ENCODE measurements around the gene C1QTNF8.
"Not testable (repeated sequence)": the region's sequence is repeated elsewhere in the genome, so short reads cannot be mapped to it uniquely, and the experiment has no call there.

Gene C1QTNF8

DNA sequence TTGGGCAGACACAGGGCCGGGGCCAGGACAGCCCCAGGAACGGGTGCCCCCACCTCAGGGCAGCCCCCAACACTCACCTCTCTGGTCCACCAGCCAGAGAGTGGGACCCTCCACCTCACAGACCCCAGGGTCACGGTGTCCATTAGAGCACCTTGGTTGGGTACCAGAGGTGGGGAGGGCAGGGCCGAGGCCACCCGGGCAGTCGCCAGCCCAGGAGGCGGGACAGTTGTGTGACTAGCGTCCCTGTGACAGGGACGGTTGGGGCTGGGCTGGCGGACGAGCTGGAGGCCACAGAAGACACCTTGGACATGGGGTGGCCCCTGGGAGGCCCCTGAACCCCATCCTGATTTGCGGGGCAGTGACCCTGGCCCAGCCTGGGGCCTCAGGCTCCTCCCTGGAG lies 11.7 kb upstream of the C1QTNF8 start:
- no peak for DNase-seq

DNA sequence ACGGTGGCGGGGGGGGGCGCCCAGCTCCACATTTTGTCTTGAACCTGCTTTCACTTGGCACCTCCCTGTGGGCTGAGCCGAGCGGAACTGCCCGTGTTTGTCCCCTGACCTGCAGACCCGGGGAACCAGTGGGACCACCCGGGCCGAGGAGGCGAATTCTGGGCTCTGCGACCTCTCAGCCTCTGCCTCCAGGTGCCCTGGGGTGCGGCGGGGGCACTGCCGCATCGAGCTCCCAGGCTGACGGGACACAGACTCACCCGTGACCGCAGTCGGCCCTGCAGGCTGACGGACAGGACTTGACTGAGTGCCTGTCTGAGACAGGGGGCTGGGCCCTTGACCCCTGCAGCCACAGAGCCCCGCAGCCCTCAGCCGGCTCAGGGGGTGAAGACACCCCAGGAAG lies 11.1 kb upstream of the C1QTNF8 start:
- DNase-seq, result no peak

- DNase-seq, result no peak
Observed at GRCh38 chr16:1106659-1107058, 10.6 kb upstream of the C1QTNF8 start.

DNA sequence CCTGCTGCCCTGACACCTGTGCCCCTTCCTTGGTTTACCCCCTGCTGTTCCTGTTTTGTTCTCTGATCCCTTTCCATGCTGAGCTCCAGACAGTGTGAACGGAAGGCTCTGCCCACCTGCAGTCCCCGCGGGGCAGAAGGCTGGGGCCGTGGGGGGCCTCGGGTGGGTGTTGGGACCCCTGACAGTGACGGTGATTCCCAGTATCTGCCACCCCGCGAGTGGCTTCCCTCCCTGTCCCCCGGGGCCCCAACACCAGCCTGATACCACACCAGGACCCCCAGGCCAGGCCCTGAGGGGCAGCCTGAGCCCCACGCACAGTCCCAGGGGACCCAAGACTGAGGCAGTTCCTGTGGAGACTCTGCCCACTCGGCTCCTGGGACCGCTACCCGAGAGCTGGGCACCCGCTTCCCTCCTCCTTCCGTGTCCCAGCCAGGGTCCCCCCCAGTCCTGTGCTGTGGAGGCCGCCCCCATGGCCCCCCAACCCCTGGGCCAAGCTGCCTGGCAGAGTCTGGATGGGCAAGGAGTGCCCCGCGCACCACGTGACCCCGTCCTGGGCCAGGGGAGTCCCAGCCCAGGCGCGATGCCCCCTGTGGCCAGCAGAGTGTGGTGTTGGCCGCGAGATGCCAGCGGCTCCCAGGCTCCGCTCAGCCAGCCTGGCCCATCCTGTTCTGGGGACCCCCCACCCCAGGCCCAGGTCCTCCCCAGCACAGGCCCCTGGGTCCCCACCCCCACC lies 10.0 kb upstream of the C1QTNF8 start:
- peak in 1 of 2 experiments; percentile 22 for DNase-seq

DNA sequence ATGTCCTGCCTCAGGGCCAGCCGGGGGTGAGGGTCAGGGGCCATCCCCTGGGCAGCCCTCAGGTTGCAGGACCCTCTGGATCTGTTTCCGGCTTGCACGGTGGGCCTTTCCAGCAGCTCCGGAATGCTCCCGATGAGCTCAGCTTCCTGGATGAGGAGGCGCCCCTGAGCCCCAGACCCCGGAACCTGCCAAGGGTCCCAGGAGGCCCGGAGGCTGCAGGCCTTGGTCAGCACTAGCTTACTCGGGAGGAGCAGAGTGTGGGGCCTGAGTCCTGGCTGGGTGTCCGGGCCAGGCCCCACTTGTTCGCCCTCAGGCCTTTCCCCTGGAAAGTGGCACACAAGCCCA lies 7.6 kb upstream of the C1QTNF8 start:
- no peak for DNase-seq

DNA sequence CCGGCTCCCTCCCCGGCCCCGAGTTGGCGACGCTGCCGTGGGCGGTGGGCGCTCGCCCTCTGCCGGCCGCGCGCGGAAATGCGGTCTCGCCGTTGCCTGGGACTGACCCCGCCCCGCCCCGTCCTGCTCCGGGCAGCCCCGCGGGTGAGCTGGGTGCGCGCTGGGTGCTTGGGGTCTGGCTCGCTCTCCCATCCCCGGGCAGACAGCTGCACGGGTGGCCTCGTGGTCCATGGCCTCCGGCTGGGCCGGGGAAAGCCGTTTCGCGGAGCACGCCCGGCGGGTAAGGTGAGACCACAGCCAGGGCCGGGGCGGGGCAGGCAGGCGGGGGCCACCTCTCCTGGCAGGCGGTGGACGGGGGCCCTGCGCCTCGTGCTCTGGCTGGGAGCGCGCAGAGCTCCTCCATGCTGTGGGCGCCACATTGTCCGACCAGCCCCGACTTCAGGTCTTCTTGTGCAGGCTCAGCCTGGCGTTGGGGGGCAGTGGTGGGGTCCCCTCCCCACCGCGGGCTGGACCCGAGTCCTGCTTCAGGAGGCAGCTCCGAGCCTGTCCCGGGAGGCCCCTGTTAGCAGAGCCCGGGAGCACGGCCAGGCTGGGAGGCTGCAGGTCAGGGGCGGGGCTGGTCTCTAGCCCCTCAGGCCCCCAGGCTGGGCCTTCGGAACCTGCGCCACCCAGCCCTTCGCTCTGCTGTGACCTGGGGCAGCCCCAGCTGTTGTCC lies 7.0 kb upstream of the C1QTNF8 start:
- no peak for DNase-seq

DNA sequence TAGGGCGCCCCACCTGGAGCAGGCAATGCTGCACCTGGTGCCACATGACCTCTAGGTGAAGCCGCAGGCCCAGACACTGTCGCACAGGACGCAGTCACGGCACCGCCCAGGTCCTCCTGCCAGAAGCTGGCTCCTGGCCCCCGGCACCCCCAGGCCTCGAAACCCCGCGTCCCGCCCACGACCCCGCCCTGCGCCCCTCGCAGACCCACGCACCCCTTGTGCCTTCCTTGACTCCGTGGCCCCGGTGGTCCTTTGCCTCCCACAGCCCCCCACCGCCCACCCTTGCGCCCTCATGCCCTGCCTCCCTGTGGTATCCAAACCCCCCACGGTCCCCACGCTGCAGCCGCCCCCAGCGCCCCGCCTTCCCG lies 6.3 kb upstream of the C1QTNF8 start:
- DNase-seq, result no peak

DNA sequence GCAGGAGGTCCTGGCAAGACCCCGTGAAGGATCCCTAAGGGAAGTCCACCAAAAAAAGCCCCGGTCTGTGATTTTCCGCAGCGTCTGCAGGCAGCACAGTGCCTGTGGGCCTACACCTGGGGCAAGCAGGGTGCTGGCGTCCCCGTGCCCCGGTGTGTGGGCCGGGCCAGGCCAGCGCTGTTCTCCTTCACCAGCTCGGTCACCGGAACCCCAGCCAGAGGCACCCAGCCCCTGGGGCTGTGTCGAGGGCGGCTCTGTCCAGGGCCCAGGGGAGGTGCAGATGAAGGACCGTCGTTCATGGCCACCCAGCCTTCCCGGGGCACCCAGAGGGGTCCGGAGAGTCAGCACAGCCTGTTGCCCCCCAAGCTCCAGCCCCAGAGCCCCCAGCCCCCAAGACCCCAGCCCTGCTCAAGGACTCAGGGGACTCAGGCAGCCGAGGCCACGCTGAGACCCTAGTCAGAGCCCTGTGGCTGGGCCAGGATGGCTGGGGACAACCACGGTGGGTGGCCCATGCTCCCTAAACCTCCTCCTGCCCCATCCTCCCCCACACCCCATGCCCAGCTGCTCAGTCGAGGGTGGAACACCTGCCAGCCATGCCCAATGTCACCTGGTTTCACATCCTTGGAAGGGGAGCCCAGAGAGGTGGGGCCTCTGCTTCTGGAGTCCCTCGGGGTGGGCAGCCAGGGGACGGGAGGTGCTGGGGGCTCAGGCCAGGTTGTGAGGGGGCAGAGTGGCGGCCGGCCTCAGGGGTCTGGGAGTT lies 5.7 kb upstream of the C1QTNF8 start:
- no peak for DNase-seq

DNA sequence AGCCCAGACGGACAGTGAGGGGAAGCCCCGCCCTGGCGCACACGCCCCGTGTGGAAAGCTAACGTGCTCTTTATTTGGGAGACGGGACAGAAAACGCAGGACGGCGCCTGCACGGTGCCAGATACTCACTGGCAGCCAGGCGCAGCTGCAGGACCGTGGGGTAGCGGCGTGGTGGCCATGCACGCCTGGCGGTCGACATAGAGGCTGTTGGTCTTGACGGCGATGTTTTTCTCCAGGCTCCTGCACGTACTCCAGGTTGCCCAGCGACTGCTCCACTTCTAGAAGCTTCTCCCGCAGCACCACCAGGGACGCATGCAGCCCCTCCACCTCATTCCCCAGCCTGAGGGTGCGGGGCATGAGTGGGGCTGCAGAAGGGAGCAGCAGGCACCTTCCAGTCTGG lies 5.1 kb upstream of the C1QTNF8 start:
- DNase-seq, result no peak

DNA sequence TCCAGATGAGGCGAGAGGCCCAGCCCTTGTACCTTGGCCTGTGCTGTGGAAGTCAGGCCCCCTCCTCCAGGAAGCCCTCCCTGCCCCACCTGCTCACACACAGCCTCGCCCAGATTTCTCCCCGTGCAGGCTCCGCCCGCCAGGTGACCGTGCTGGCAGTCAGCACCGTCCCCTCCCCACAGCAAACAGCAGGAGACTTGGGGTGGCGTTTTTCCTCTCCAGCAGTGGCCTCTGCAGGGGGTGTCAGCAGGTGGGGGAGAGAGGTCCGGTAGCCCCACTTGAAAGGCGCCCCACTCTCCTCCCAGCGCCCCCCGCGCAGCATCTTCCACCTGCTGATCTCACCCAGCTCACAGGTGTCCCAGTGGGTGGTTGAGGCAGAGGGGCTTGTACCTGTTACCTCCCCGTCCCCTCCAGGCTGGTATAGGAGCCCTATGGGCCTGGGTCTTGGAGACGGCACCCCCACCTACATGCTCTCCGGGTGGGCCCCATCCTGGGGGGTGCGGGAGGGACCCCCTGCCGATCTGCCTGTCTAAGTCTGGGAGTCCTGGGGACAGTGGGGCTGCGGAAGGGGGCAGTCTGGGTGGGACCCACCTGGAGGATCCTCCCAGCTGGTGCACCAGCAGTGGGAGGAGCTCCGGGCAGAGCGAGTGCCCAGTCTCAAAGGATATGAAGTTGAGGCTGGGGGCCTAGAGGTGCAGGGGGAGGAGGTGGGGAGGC lies 4.2 kb upstream of the C1QTNF8 start:
- DNase-seq, result no peak

GRCh38 chr16:1099189-1100083 lies 3.4 kb upstream of the C1QTNF8 start:
- DNase-seq, result no peak

DNA sequence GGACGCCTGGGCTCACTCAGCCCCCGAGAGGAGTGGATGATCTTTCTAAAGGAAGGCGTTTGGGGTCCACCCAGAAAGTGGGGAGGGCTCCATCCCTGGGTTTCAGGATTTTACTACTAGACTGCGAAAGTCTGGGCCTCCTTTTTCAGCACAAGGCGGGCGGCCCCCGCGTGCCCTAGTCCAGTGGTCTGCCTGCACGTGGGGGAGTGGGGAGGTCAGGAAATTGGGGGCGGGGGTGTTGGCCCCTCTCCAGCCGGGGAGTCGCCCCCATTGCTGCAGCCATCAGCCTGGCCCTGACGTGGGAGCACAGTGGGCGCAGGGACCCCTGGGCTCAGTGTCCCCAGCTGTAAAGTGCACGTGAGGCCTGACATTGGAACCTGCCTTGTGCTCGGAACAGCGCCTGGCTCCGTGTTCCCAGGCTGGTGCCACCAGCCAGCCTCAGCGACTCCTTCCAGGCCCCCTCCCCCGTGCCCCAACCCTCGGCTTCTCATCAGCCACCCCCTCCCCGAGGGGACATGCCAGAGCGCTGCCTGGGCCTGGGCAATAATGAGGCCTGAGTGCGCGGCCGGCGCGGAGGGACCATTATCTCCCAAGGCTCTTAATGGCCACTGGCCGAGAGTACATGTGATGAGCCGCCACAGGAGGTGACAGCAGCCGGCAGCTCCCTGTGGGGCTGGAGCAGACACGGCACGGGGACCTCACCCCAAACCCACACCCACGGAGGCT lies 2.4 kb upstream of the C1QTNF8 start:
- DNase-seq, result no peak

DNA sequence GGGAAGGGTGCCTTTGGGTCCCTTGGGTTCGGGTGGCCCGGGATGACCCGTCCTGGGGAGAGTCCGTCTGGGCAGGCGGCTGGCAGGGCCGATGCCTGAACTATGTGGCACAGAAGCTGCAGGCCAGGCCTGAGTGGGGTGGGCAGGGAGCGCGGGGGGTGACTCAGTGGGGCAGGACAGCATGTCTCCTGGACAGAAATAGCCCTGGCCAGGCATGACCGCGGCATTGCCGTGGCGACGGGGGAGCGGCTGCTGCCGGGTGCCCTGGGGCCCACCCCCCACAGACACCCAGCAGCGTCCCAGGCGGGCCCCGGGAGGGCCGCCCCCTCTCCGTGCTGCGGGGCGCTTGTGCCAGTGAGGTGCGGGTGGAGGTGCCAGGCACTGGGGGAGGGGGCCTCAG lies 1.8 kb upstream of the C1QTNF8 start:
- DNase-seq, result no peak

- DNase-seq, result no peak
Observed at GRCh38 chr16:1097156-1097555, 1.1 kb upstream of the C1QTNF8 start.

GRCh38 chr16:1095450-1096168 lies 435 bp downstream of the C1QTNF8 start:
- DNase-seq, result no peak

DNA sequence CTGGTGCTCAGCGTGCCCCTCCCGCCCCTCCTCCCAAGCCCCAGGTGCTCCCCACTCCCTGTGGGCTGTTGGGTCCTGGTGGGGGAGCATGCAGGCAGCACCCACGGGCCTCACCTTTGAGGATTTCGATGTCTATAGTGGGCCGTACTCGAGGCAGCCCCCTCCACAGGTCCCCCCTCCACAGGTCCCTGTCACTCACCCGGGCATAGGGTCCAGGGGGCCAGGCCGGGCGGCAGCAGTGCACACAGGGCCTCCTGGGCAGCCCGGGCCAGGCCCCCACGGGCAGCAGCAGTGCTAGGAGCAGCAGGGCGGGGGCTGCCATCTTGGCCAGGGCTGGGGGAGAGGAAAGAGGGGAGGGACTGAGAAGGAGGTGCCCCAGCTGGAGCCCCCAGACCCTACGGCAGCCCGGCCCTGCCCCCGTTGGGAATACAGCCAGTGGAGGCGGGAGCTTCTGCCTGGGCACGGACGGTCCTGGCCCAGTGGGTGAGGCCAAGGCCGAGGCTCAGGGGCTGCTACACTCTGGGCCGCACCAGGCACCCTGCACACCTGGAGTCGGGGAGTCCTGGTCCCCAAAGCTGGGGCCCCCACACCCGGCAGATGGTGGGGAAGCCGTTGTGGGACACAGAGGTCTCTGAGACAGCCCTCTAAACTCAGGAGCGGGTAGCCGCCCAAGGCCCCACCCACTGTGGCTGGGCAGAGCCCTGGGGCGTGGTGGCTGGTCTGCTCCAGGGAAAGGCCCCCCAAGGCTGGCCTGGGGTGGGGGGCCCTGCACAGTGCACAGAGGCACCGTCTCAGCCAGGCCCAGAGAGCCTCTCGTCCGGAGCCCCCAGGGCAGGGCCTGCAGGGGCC lies 1.2 kb downstream of the C1QTNF8 start:
- no peak for DNase-seq

- no peak for DNase-seq
Observed at GRCh38 chr16:1094124-1094479, 1.9 kb downstream of the C1QTNF8 start.

DNA sequence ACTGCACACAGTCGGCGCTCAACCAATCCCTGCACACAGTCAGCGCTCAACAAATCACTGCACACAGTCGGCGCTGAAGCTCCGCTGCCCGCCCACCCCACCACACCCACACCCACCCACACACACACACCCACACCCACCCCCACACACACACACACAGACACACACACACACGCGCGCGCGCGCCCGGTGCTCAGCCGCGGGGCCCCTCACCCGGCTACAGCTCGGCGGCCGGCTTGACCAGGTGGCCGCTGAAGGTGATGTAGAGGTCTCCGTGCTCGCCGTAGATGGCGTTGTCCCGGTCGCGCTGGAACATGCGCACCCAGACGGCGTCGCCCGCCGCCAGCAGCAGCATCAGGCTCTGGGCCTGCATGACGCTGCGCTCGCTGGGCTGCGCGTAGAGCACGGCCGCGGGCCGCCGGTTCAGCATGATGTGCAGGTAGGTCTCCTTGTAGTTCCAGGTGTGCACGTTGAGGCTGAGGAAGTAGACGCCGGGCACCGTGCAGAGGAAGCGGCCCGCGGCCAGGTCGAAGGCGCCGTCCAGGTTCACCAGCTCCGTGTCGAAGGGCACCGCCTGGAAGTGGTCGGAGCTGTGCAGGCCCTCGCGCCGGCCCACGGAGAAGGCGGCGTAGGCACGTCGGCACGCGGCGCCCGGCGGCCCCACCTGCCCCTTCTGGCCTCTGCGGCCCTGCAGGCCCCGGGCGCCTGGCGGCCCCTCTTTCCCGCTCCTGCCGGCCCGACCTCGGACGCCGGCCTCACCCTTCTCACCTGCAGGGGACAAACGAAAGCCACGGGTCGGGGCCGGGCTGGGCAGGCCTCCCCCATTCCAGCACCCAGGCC lies 2.5 kb downstream of the C1QTNF8 start:
- DNase-seq, result no peak

GRCh38 chr16:1092685-1093283 lies 3.3 kb downstream of the C1QTNF8 start:
- DNase-seq, result not testable (repeated sequence)
